Coronary artery (tissue), 2 donors: ENCODE data around the gene NISCH.

Experiments used
- DNase-seq: peaks from one replicate; pipeline ENCODE4 v3.0.0-alpha.2; 2017; ENCODE audit warnings: low spot score
- H3K27ac ChIP-seq, 2 donors: fragments of 200-600 bp; sonication (generic); one replicate each; pipeline ENCODE4 v1.5.1; 2016 to 2019
- H3K4me3 ChIP-seq: fragments of 200-600 bp; sonication (generic); 2 replicates; pipeline ENCODE4 v1.5.1; 2016; ENCODE audit warnings: mild to moderate bottlenecking, moderate library complexity
- TF ChIP-seq, protein P1 (sequence below): fragments of 200-600 bp; sonication (generic); IDR thresholded peaks from one replicate; pipeline ENCODE4 v1.5.1; 2019; ENCODE audit warnings: antibody characterized with exemption

Gene NISCH

DNA sequence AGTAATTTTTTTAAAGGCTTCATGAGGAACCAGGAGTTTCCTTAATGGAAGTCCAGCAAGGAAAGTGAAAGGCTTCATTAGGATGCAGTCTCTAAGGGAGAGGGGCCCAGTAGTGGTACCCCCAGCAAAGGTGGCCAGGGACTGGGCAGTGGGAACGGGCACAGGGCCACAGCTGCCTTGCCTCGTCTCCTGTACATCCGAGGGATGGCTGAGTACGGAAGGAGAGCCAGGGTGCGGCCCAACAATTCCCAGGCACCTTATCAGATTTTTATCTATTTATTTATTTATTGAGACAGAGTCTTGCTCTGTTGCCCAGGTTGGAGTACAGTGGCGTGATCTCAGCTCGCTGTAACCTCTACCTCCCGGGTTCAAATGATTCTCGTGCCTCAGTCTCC is 25.0 kb upstream of the NISCH start:
- TF ChIP-seq, protein P1, sequence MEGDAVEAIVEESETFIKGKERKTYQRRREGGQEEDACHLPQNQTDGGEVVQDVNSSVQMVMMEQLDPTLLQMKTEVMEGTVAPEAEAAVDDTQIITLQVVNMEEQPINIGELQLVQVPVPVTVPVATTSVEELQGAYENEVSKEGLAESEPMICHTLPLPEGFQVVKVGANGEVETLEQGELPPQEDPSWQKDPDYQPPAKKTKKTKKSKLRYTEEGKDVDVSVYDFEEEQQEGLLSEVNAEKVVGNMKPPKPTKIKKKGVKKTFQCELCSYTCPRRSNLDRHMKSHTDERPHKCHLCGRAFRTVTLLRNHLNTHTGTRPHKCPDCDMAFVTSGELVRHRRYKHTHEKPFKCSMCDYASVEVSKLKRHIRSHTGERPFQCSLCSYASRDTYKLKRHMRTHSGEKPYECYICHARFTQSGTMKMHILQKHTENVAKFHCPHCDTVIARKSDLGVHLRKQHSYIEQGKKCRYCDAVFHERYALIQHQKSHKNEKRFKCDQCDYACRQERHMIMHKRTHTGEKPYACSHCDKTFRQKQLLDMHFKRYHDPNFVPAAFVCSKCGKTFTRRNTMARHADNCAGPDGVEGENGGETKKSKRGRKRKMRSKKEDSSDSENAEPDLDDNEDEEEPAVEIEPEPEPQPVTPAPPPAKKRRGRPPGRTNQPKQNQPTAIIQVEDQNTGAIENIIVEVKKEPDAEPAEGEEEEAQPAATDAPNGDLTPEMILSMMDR, result no peak
- Histone ChIP-seq H3K27ac (peak overlapping the region in 1 of 2 donors; percentile 2), H3K4me3 (no peak overlapping the region)
- DNase-seq, result no peak

DNA sequence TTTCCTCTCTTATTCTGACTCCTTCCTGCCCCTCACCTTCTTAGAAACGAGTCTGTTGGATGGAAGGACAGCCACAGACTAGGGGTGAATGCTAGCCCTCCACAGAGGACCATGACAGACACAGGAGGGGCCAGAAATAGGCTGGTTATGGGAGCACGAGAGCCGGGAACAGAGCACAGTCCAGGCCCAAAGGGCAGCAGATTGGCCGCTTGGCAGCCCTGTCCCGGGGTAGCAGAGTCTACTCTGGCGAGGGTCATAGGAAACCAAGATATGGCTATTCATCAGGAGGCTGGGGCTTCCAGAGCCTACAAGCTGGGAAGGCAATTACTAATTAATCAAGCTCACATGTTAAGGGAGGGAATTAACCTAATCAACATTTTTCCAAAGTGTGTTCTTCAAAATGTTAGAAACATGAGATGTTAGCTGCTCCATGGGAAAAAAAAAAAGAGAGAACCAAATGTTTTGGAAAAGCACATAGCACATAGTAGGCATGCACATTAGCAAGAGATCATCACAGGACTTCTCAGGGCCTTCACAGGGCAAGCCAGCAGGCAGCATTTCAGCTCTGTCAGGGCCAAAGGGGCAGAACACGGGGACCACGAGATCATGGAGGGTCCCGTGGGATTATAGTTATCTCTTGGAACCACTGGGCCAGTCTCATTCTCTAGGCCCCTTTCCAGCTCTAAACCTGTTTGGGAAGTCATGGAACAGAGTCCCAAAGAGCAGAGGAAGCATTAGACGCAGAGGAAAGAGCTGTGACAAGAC is 23.8 kb upstream of the NISCH start:
- TF ChIP-seq, protein P1, result no peak
- no peak overlapping the region for H3K4me3 ChIP-seq
- no peak for DNase-seq
- peak overlapping the region in 1 of 2 donors; percentile 60 for H3K27ac ChIP-seq

DNA sequence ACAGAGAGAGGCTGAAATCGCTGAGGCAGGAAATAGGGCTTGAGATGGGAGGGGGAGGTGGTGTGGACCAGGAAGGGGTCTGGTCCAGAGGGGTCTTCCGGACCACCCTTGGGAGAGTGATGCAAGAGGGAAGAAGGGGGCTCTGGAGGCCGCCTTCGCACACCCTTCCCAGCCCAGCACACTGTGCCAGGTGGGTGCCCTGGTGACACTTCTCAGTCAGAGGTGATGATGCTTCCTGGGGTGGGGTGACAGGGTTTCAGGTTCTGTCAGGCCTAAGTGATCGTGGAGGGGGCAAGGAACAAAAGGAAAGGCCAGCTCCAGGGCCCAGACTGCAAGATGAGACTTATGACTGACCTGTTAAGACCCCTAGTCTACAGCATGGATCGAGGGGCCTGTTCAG is 23.2 kb upstream of the NISCH start:
- TF ChIP-seq, protein P1, result no peak
- peak; percentile 67 for DNase-seq
- Histone ChIP-seq H3K4me3 (no peak overlapping the region), H3K27ac (peak overlapping the region in 1 of 2 donors; percentile 60)

DNA sequence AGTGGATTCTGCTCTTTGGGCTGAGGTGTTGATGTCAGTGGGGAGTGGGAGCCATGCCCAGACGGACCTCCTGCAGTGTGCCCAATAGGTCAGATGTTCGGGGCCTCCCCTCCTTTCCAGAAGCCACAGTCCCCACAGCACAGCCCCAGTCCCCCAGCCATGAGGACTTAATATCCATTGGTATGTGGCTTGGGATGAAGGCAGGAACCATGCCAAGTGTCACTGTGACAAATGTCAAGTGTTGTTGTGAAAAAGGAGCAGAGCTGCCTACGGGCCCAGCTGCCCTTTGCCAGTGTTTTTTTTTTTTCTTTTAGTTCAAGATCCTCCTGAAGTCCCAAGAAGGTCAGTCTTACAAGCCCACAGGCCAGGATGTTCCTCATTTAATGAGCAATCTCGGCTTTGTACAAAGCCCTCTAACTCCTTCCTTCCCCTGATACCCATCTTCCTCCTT is 22.7 kb upstream of the NISCH start:
- TF ChIP-seq, protein P1, result no peak
- H3K27ac ChIP-seq, result peak overlapping the region in 1 of 2 donors; percentile 60
- H3K4me3 ChIP-seq, result no peak overlapping the region
- DNase-seq, result peak; percentile 67

DNA sequence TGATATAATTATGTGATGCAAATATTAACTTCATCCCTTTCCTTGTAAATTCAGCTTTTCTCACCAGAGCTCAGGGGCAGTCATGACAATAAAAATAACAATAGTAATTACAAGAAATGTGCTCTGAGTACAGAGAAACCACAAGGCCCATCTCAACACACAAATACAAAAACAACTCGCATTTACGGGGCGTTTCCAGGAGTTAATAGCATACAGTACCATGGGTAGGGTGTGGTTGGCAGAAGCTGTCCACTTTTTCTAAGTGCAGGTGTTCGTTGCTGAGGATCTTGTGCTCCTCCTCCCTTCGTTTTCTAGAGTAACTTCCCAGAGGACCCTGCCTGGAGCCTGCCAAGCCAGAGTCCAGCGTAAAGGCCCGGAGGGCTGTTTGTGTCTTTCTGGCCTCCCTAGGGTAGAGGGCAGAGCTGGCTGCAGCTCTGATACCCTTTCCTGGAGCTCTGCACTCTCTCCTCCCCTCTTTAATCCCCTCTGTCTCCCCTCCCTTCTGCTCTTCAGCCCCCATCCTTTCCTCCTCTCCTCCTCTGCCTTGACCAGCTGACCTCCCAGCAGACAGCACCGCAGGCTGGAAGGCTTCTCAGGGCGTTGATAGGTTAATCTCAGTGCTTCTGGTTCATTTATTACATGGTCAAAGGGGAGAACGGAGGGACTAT is 21.9 kb upstream of the NISCH start:
- no peak for DNase-seq
- peak overlapping the region in 1 of 2 donors; percentile 35 for H3K27ac ChIP-seq
- TF ChIP-seq, protein P1, result no peak
- no peak overlapping the region for H3K4me3 ChIP-seq

GRCh38 chr3:52433996-52434479 is 21.4 kb upstream of the NISCH start:
- TF ChIP-seq, protein P1, result no peak
- H3K4me3 ChIP-seq, result no peak overlapping the region
- no peak for DNase-seq
- H3K27ac ChIP-seq, result peak overlapping the region in 1 of 2 donors; percentile 35
